ENCODE measurements around the gene FAM3A. TPM values are rescaled to one million over a fixed set of nuclear protein-coding genes. Genes with fewer than 3 reads are reported as not detected.
A peak's percentile ranks its signal among the peaks of the same experiment; 100 is the strongest.

Gene FAM3A
- total and polyA plus RNA-seq, 7 experiments from 2014 or later = 22.2 to 63.7 (median 43.0) TPM

DNA sequence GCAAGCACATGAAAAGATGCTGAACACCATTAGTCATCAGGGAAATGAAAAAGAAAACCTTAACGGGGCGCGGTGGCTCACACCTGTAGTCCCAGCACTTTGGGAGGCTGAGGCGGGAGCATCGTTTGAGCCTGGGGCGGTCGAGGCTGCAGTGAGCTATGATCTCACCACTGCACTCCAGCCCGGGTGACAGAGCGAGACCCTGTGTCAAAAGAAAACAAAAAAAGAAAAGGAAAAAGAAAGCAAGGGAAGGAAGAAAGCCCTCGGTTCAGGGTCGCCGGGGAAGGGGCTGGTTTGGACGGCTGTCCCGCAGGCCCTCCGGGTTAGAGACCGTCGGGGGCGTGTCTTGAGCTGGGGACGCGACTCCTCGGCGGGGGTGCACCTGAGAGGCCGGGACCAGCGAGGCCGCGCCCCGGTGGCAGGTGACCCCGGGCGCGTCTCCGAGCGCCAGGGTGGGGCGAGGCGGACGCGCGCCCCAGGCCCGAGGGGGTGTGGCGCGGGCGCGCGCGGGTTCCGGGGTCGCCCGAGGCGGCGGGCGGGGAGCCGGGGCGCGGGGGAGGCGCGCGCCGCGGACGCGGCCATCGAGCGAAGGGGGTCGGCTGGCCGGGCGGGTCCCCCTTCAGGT, 58.4 kb downstream of the FAM3A start:
- H3K36me3 Mint-ChIP-seq = peaks cover 0 to 8% (median 0%) of the 10 kb centered on the region in 5 donors
- peak overlapping the region; percentile 79 to 97 (median 94) for H3K4me3 Mint-ChIP-seq
- peak overlapping the region; percentile 45 for H3K4me3 ChIP-seq (ENCODE audit: low read length)
- H3K4me1 ChIP-seq (ENCODE audit: control insufficient read depth in 2 of 2, insufficient read depth in 2 of 2, low read length in 2 of 2) = peaks cover 0 to 3% of the 10 kb centered on the region in 2 donors
- no peaks in the 10 kb centered on the region for H3K27me3 ChIP-seq (ENCODE audit: control insufficient read depth in 2 of 2, insufficient read depth in 2 of 2, low read length in 2 of 2)
- peaks cover 0 to 7% (median 0%) of the 10 kb centered on the region in 3 experiments for H3K36me3 ChIP-seq (ENCODE audit: control insufficient read depth in 2 of 3, insufficient read depth in 3 of 3, low read length in 3 of 3)
- no peaks in the 10 kb centered on the region for H3K27me3 Mint-ChIP-seq
- DNase-seq = peak in 7 of 9 donors; percentile 46 to 71 (median 65)
- H3K9me3 ChIP-seq (ENCODE audit: control insufficient read depth in 2 of 3, low read length in 3 of 3) = no peaks in the 10 kb centered on the region
- intact Hi-C loops (cut with micrococcal nuclease) = loop anchor here (1.0 to 2.0 kb wide), 7 partner anchors 13 to 45 kb away; partner anchors contain the start of genes LAGE3 (in 2 of the 2), FAM50A (in 1 of the 2), GDI1 (in 1 of the 2) and SLC10A3 (in 1 of the 2)
- H3K9me3 Mint-ChIP-seq = peaks cover 0 to 4% (median 0%) of the 10 kb centered on the region in 11 donors
- ChIA-PET CTCF (no interaction called here), POLR2A (interaction anchor here (0.7 to 6.2 kb wide), 9 partner anchors 15 to 69 kb away, joined by 3 to 31 read pairs (median 5); partner anchors contain the start of genes FAM3A, LAGE3, SLC10A3 and TAFAZZIN)
- peak overlapping the region; percentile 70 for H3K27ac ChIP-seq (ENCODE audit: low read depth, low read length)
- H3K27ac Mint-ChIP-seq = peak overlapping the region; percentile 86 to 98 (median 94)
- H3K4me1 Mint-ChIP-seq = peaks cover 4 to 16% (median 9%) of the 10 kb centered on the region in 7 donors
- ATAC-seq = peak; percentile 83

Other genes starting within 250 kb of the FAM3A start
- not detected for gene TEX28, start 221.1 kb downstream of the FAM3A start, total RNA-seq
- not detected for gene TEX28, start 221.1 kb downstream of the FAM3A start, polyA plus RNA-seq
- gene TKTL1, start 220.4 kb downstream of the FAM3A start, total RNA-seq = 1 to 10 TPM in 4 of 5 experiments, under 1 TPM in 1; 0.58 to 4.7 (median 3.2) TPM
- 10 to 100 TPM; 35.7 to 47.7 TPM for gene TKTL1, start 220.4 kb downstream of the FAM3A start, polyA plus RNA-seq
- 1,000 to 10,000 TPM in 2 of 5 experiments, 100 to 1,000 TPM in 3; 440 to 1,423 (median 604) TPM for gene FLNA, start 141.6 kb downstream of the FAM3A start, total RNA-seq
- gene FLNA, start 141.6 kb downstream of the FAM3A start, polyA plus RNA-seq = 100 to 1,000 TPM in 1 of 2 donors, 10 to 100 TPM in 1; 96.0 to 333 TPM
- 100 to 1,000 TPM in 2 of 5 experiments, 10 to 100 TPM in 3; 53.5 to 141 (median 89.9) TPM for gene EMD, start 136.9 kb downstream of the FAM3A start, total RNA-seq
- 10 to 100 TPM; 31.5 to 34.6 TPM for gene EMD, start 136.9 kb downstream of the FAM3A start, polyA plus RNA-seq
- 1,000 to 10,000 TPM; 2,926 to 5,130 (median 5,063) TPM for gene RPL10, start 117.9 kb downstream of the FAM3A start, total RNA-seq
- gene RPL10, start 117.9 kb downstream of the FAM3A start, polyA plus RNA-seq = 1,000 to 10,000 TPM; 6,302 to 7,439 TPM
- gene DNASE1L1, start 107.0 kb downstream of the FAM3A start, total RNA-seq = 10 to 100 TPM; 18.4 to 31.1 (median 21.7) TPM
- 10 to 100 TPM; 11.1 to 19.6 TPM for gene DNASE1L1, start 107.0 kb downstream of the FAM3A start, polyA plus RNA-seq
- gene TAFAZZIN, start 104.7 kb downstream of the FAM3A start, total RNA-seq = 100 to 1,000 TPM in 3 of 5 experiments, 10 to 100 TPM in 2; 90.9 to 130 (median 108) TPM
- 10 to 100 TPM; 40.4 to 46.4 TPM for gene TAFAZZIN, start 104.7 kb downstream of the FAM3A start, polyA plus RNA-seq
- 10 to 100 TPM; 37.8 to 63.3 (median 51.1) TPM for gene ATP6AP1, start 87.6 kb downstream of the FAM3A start, total RNA-seq
- gene ATP6AP1, start 87.6 kb downstream of the FAM3A start, polyA plus RNA-seq = 100 to 1,000 TPM; 100 to 118 TPM
- 100 to 1,000 TPM; 106 to 174 (median 140) TPM for gene GDI1, start 79.1 kb downstream of the FAM3A start, total RNA-seq
- gene GDI1, start 79.1 kb downstream of the FAM3A start, polyA plus RNA-seq = 10 to 100 TPM; 18.8 to 28.6 TPM
- 10 to 100 TPM; 47.2 to 76.5 (median 49.3) TPM for gene FAM50A, start 72.1 kb downstream of the FAM3A start, total RNA-seq
- gene FAM50A, start 72.1 kb downstream of the FAM3A start, polyA plus RNA-seq = 10 to 100 TPM; 19.9 to 40.7 TPM
- gene PLXNA3, start 58.0 kb downstream of the FAM3A start, total RNA-seq = 10 to 100 TPM; 32.9 to 45.7 (median 43.3) TPM
- 1 to 10 TPM in 1 of 2 donors, under 1 TPM in 1; 0.93 to 1.2 TPM for gene PLXNA3, start 58.0 kb downstream of the FAM3A start, polyA plus RNA-seq
- gene LAGE3, start 37.0 kb downstream of the FAM3A start, total RNA-seq = 10 to 100 TPM; 11.6 to 57.0 (median 20.4) TPM
- gene LAGE3, start 37.0 kb downstream of the FAM3A start, polyA plus RNA-seq = 10 to 100 TPM; 78.1 to 85.1 TPM
- gene UBL4A, start 29.6 kb downstream of the FAM3A start, total RNA-seq = 10 to 100 TPM in 4 of 5 experiments, 1 to 10 TPM in 1; 9.2 to 41.5 (median 32.5) TPM
- 10 to 100 TPM; 46.0 to 65.7 TPM for gene UBL4A, start 29.6 kb downstream of the FAM3A start, polyA plus RNA-seq
- 10 to 100 TPM; 11.7 to 22.7 (median 19.0) TPM for gene SLC10A3, start 25.6 kb downstream of the FAM3A start, total RNA-seq
- 10 to 100 TPM; 35.0 to 58.7 TPM for gene SLC10A3, start 25.6 kb downstream of the FAM3A start, polyA plus RNA-seq
- gene G6PD, start 30.6 kb upstream of the FAM3A start, total RNA-seq = 10 to 100 TPM; 35.4 to 74.3 (median 52.7) TPM
- gene G6PD, start 30.6 kb upstream of the FAM3A start, polyA plus RNA-seq = 1 to 10 TPM; 3.9 to 6.2 TPM
- 10 to 100 TPM; 29.6 to 45.5 (median 38.8) TPM for gene IKBKG, start 31.4 kb upstream of the FAM3A start, total RNA-seq
- gene IKBKG, start 31.4 kb upstream of the FAM3A start, polyA plus RNA-seq = 10 to 100 TPM; 19.6 to 26.4 TPM
- not detected for gene CTAG1A, start 68.9 kb upstream of the FAM3A start, total RNA-seq
- gene CTAG1A, start 68.9 kb upstream of the FAM3A start, polyA plus RNA-seq = not detected
- gene CTAG1B, start 103.0 kb upstream of the FAM3A start, total RNA-seq = not detected
- gene CTAG1B, start 103.0 kb upstream of the FAM3A start, polyA plus RNA-seq = not detected
- gene CTAG2, start 137.3 kb upstream of the FAM3A start, total RNA-seq = not detected
- not detected for gene CTAG2, start 137.3 kb upstream of the FAM3A start, polyA plus RNA-seq
- 10 to 100 TPM in 2 of 5 experiments, 1 to 10 TPM in 3; 4.9 to 28.5 (median 6.3) TPM for gene GAB3, start 234.8 kb upstream of the FAM3A start, total RNA-seq
- 1 to 10 TPM in 1 of 2 donors, under 1 TPM in 1; 0.77 to 1.7 TPM for gene GAB3, start 234.8 kb upstream of the FAM3A start, polyA plus RNA-seq
- 10 to 100 TPM; 50.5 to 75.0 (median 66.5) TPM for gene DKC1, start 246.6 kb upstream of the FAM3A start, total RNA-seq
- gene DKC1, start 246.6 kb upstream of the FAM3A start, polyA plus RNA-seq = 10 to 100 TPM; 35.4 to 52.4 TPM

Data from naive thymus-derived CD4-positive, alpha-beta T cell (primary cell).